Type B pancreatic cell (in vitro differentiated cells): ENCODE data around the gene PEX11G. TPM values are rescaled to one million over a fixed set of nuclear protein-coding genes. Genes with fewer than 3 reads are reported as not detected.
A peak's percentile ranks its signal among the peaks of the same experiment; 100 is the strongest.

ENCODE experiments used
- DNase-seq: peaks from one replicate; pipeline ENCODE4 v3.0.0; 2021; ENCODE audit warnings: mixed read lengths; ENCODE audit not compliant: unreplicated experiment; ENCODE audit errors: extremely low spot score
- H3K27ac Mint-ChIP-seq: 2 replicates; pipeline ENCODE4 v1.8.0; 2021; ENCODE audit warnings: mild to moderate bottlenecking, mixed read lengths
- H3K27me3 Mint-ChIP-seq: 2 replicates; pipeline ENCODE4 v1.8.0; 2021; ENCODE audit warnings: mixed read lengths
- H3K36me3 Mint-ChIP-seq: 2 replicates; pipeline ENCODE4 v1.8.0; 2021; ENCODE audit warnings: mixed read lengths
- H3K4me1 Mint-ChIP-seq: one replicate; pipeline ENCODE4 v1.8.0; 2021; ENCODE audit warnings: mixed read lengths; ENCODE audit not compliant: unreplicated experiment
- H3K4me3 Mint-ChIP-seq: 2 replicates; pipeline ENCODE4 v1.8.0; 2021; ENCODE audit warnings: mild to moderate bottlenecking, mixed read lengths
- H3K9me3 Mint-ChIP-seq: 2 replicates; pipeline ENCODE4 v1.8.0; 2021; ENCODE audit warnings: mixed read lengths
- total RNA-seq: library from RNA; stranded (reverse); gene quantifications from 2 replicates; pipeline ENCODE4 v1.2.1, GENCODE V29; 2021; ENCODE audit warnings: low replicate concordance
- TF ChIP-seq, protein P1 (sequence below): fragments of 200-600 bp; sonication (generic); conservative IDR thresholded peaks from 2 replicates; pipeline ENCODE4 v1.5.0; 2021; ENCODE audit warnings: antibody characterized with exemption, mild to moderate bottlenecking

PEX11G gene
- total RNA-seq, 1 donor from 2014 or later, result 5.7 TPM

DNA sequence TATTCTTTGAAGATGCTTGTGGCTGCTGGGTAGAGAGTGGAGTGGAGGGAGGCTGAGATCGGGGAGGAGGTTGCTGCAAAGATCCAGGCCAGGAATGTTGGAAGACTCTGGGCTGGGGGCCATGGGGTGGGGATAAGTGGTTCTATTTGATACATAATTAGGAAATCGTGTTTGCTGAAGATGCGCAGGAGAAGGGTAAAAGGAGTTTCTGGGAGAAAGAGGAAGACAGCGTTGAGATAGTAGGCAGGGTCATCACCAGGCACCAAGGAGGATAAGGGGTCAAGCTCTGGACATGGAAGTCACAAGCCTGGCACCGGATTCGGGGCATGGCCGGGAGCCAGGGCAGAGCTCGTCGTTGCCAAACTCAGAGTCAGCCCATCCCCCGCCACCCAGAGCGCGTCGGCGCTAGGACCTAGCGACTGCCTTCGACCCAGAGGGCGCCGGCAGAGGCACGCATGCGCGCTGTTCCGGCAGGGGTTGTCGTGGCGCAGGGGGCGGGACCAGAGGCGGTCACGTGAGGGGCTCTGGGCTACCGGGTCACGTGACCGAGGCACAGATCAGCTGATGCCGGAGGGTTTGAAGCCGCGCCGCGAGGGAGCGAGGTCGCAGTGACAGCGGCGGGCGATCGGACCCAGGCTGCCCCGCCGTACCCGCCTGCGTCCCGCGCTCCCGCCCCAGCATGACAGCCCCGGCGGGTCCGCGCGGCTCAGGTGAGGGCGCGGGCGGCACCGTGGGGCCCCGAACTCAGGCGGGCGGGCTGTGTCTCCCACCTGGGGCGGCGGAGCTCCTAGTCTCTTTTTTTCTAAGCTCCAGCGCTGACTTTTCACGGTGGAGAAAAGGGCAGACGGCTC is 33.5 kb upstream of the PEX11G start, which contains the start of gene MCOLN1:
MCOLN1 (plus strand) TSS at position 553 of the 851 bp plus-strand sequence; CDS start at position 680, 127 bp downstream.
- no peaks in the 10 kb centered on the region for H3K9me3 Mint-ChIP-seq
- DNase-seq, result peak; percentile 100
- no peaks in the 10 kb centered on the region for H3K27me3 Mint-ChIP-seq
- H3K27ac Mint-ChIP-seq, result peak within 1 kb of the TSS; percentile 82
- peak within 1 kb of the TSS; percentile 89 for H3K4me3 Mint-ChIP-seq
- TF ChIP-seq, protein P1, sequence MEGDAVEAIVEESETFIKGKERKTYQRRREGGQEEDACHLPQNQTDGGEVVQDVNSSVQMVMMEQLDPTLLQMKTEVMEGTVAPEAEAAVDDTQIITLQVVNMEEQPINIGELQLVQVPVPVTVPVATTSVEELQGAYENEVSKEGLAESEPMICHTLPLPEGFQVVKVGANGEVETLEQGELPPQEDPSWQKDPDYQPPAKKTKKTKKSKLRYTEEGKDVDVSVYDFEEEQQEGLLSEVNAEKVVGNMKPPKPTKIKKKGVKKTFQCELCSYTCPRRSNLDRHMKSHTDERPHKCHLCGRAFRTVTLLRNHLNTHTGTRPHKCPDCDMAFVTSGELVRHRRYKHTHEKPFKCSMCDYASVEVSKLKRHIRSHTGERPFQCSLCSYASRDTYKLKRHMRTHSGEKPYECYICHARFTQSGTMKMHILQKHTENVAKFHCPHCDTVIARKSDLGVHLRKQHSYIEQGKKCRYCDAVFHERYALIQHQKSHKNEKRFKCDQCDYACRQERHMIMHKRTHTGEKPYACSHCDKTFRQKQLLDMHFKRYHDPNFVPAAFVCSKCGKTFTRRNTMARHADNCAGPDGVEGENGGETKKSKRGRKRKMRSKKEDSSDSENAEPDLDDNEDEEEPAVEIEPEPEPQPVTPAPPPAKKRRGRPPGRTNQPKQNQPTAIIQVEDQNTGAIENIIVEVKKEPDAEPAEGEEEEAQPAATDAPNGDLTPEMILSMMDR, result no peak
- H3K4me1 Mint-ChIP-seq, result peaks cover 10% of the 10 kb centered on the region
- peaks cover 6% of the 10 kb centered on the region for H3K36me3 Mint-ChIP-seq

DNA sequence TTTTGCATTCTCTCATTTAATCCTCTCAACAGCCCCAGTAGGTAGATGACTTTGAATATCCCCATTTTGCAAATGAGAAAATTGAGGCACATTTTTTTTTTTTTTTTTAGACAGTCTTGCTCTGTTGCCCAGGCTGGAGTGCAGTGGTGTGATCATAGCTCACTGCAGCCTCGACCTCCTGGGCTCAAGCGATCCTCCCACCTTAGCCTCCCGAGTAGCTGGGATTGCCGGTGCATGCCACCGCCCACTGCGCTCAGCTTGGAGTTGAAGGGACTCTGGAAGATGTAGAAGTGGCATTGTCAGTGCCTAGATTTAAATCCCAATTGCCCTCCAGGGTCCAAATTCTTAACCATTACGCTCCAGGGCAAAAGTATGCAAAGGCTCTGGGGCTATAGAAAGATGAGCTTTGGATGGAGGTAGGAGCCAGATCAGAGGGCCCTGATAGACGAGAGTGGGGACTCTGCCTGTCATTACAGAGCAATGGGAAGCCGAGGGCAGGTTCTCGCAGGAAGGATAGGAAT is 32.8 kb upstream of the PEX11G start:
- Mint-ChIP-seq H3K27ac (peak overlapping the region; percentile 82), H3K4me3 (peak overlapping the region; percentile 89), H3K9me3 (no peaks in the 10 kb centered on the region)

DNA sequence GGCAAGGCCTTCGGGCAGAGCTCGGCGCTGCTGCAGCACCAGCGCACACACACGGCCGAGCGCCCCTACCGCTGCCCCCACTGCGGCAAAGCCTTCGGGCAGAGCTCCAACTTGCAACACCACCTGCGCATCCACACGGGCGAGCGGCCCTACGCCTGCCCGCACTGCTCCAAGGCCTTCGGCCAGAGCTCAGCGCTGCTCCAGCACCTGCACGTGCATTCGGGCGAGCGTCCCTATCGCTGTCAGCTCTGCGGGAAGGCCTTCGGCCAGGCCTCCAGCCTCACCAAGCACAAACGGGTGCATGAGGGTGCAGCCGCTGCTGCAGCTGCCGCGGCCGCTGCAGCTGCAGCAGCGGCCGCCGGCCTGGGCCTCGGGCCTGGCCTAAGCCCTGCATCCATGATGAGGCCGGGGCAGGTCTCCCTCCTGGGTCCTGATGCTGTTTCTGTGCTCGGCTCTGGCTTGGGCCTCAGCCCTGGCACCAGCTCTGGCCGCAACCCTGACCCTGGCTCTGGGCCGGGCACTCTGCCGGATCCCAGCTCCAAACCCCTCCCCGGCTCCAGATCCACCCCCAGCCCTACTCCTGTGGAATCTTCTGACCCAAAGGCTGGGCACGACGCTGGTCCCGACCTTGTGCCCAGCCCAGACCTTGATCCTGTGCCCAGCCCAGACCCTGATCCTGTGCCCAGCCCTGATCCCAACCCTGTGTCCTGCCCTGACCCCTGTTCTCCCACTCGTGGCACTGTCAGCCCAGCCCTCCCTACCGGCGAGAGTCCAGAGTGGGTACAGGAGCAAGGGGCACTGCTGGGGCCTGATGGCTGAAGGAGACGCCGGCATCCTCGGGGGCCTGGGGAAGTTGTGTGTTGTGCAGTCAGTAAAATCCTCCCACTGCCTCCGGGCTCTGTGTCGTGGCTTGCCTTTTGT is 31.6 kb upstream of the PEX11G start:
- H3K27me3 Mint-ChIP-seq, result no peaks in the 10 kb centered on the region
- TF ChIP-seq, protein P1, result no peak
- DNase-seq, result no peak
- no peak overlapping the region for H3K4me3 Mint-ChIP-seq
- H3K27ac Mint-ChIP-seq, result no peak overlapping the region
- peaks cover 6% of the 10 kb centered on the region for H3K36me3 Mint-ChIP-seq
- H3K4me1 Mint-ChIP-seq, result peaks cover 19% of the 10 kb centered on the region
- no peaks in the 10 kb centered on the region for H3K9me3 Mint-ChIP-seq

More for the DNA sequence above, 32.8 kb upstream of the PEX11G start:
- TF ChIP-seq, protein P1, result no peak
- DNase-seq, result no peak
- Mint-ChIP-seq H3K36me3 (peaks cover 6% of the 10 kb centered on the region), H3K4me1 (peaks cover 16% of the 10 kb centered on the region), H3K27me3 (no peaks in the 10 kb centered on the region)

DNA sequence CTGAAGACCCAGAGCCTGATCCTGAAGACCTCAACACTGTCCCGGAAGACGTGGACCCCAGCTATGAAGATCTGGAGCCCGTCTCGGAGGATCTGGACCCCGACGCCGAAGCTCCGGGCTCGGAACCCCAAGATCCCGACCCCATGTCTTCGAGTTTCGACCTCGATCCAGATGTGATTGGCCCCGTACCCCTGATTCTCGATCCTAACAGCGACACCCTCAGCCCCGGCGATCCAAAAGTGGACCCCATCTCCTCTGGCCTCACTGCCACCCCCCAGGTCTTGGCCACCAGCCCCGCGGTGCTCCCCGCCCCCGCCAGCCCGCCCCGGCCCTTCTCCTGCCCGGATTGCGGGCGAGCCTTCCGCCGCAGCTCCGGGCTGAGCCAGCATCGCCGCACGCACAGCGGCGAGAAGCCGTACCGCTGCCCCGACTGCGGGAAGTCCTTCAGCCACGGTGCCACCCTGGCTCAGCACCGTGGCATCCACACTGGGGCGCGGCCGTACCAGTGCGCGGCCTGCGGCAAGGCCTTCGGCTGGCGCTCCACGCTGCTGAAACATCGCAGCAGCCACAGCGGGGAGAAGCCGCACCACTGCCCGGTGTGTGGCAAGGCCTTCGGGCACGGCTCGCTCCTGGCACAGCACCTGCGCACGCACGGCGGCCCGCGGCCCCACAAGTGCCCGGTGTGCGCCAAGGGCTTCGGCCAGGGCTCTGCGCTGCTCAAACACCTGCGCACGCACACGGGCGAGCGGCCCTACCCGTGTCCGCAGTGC is 30.7 kb upstream of the PEX11G start:
- H3K36me3 Mint-ChIP-seq, result peaks cover 6% of the 10 kb centered on the region
- DNase-seq, result no peak
- no peaks in the 10 kb centered on the region for H3K9me3 Mint-ChIP-seq
- H3K27ac Mint-ChIP-seq, result no peak overlapping the region
- peaks cover 26% of the 10 kb centered on the region for H3K4me1 Mint-ChIP-seq
- H3K4me3 Mint-ChIP-seq, result no peak overlapping the region
- TF ChIP-seq, protein P1, result no peak
- H3K27me3 Mint-ChIP-seq, result no peaks in the 10 kb centered on the region

DNA sequence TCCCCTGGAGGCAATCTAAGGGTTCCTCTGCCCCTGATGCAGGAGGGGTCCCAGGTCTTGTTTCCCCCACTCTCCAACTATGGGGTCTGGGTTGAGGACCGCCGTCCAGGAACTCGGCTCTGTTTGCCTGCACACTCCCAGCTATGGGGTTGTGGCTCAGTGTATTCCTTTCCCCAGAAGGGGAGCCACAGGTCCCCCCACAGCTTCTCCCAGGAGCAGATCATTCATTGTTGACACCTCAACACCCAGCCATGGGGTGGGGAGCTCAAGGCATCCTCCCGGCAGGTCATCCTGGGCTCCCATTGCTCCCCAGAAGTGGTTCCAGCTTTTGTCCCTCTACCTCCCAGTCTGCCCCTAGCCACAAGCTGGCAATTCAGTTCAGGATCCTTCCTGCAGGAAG is 28.0 kb upstream of the PEX11G start:
- Mint-ChIP-seq H3K36me3 (peaks cover 6% of the 10 kb centered on the region), H3K4me1 (peaks cover 22% of the 10 kb centered on the region), H3K4me3 (peak overlapping the region; percentile 92), H3K27me3 (no peaks in the 10 kb centered on the region), H3K27ac (peak overlapping the region; percentile 91), H3K9me3 (no peaks in the 10 kb centered on the region)
- TF ChIP-seq, protein P1, result no peak
- no peak for DNase-seq
